ENCODE data around the gene PIK3AP1. TPM values are rescaled to one million over a fixed set of nuclear protein-coding genes. Genes with fewer than 3 reads are reported as not detected.

The PIK3AP1 gene
- total RNA-seq, 2 experiments from 2014 or later: 0.72 to 1.1 TPM

DNA sequence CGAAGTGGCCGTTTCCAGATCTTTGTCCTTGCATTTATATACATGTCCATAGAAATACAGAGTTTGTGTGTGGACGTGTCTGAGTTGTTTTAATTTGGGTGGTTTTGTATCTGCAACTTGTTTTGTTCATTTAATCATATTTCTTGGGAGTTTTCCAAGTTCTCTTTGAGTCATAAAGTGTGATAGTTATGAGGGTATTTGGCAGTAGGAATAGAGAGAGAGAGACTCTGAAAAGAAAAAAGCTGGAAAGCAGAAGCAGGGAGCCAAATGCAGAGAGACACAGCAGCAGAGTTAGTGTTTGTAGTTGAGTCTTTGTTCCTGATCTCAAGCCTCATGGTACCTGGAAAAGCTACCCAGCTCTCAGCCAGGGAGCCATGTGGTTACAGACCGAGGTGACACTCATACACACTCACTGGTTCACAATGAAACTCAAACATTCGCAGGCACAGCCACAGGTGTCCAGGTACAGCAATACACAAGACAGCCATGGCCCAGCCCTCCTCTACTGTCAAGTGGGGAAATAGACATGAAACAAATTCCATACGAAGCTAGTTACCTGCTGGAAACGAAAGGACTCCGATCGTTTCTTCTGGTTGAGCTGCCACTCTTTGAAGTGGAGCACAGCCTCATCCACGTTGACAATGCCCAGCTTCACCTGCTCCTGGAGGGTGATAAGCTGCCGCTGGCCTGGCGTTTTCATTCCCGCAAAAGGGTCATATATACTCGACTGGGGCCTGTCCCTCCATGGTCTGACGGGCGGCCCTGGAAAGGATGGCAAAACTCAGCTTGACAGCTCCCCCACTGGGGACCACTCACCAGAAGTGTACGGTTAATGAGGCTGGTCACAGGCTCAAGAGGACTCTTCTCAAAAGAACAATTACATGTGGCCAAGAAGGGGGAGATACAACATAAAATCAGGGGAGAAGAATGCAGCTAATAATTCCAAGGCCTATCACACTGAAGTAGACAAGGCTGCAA lies 100.2 kb downstream of the PIK3AP1 start:
- Mint-ChIP-seq H3K27me3 (no peaks in the 10 kb centered on the region), H3K9me3 (no peaks in the 10 kb centered on the region), H3K27ac (no peak overlapping the region), H3K4me3 (no peak overlapping the region), H3K36me3 (ENCODE audit: low read depth) (no peaks in the 10 kb centered on the region), H3K4me1 (no peaks in the 10 kb centered on the region)
- POLR2A ChIA-PET: no interaction called here
- CTCF ChIA-PET: interaction anchor here (0.6 to 1.7 kb wide), 2 partner anchors 14 to 161 kb away, joined by 3 to 5 read pairs; no protein-coding TSS in a partner anchor
- DNase-seq: no peak

DNA sequence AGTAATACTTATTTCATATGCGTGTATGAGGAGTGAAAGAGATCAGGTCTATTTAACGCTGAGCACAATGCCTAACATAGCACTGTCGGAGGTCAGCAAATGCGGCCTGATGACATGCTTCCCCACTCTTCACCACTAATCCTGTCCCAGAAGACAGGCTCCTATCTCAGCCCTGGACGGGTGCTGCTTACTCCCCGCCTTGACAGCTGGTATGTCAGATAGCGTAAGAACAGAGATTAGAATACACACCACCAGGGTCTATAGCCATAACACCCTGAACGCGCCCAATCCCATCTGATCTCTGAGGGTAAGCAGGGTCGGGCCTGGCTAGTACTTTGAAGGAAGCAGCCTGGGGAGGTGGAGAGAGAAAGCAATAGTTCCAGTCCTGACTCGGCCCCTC lies 101.2 kb downstream of the PIK3AP1 start:
- POLR2A ChIA-PET: no interaction called here
- Mint-ChIP-seq H3K4me1 (no peaks in the 10 kb centered on the region), H3K27me3 (no peaks in the 10 kb centered on the region), H3K9me3 (no peaks in the 10 kb centered on the region), H3K27ac (no peak overlapping the region), H3K4me3 (no peak overlapping the region), H3K36me3 (ENCODE audit: low read depth) (no peaks in the 10 kb centered on the region)
- CTCF ChIA-PET: interaction anchor here (0.5 to 0.6 kb wide), 2 partner anchors 162 to 196 kb away, joined by 3 read pairs; no protein-coding TSS in a partner anchor
- no peak for DNase-seq

DNA sequence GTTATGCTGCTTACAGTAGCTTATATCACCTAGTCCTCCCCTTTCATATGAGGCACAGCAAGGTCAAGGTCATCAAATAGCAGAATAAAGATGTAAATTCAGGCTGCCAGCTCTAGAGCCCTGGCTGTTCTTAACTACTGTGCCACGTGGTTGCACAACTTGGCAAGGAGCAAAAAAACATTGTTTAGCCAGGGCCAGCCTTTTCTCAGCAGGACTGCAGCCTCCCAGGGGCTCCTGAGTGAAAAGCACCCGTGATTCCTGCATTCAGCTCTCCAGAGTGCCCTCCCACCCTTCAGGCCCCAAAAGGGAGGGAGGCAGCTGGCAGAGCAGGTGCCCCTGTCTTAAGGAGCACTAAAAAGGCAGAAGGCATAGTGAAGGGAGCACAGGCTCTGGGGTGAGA lies 101.7 kb downstream of the PIK3AP1 start:
- CTCF ChIA-PET: interaction anchor here (0.5 to 0.8 kb wide), 2 partner anchors 25 to 196 kb away, joined by 3 to 4 read pairs; no protein-coding TSS in a partner anchor

DNA sequence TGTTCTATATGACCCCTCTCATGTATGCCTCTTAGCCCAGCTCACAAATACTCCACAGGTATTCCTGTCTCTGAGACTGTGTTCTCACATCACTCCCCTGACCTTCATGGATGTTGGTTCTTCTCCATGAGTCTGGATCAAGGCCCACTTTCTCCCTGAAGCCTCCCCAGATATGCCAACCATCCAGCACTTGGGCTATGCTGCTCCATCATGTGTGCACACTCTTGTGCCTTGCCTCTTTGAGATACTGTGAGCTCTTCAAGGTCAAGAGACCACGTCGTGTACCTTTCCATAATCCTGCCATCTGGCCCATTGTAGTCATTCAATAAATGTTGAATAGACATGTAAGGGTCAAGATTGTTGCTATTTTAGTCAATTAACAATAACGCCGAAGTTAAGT lies 103.4 kb downstream of the PIK3AP1 start:
- POLR2A ChIA-PET: no interaction called here
- CTCF ChIA-PET: no interaction called here
- no peak for DNase-seq
- H3K9me3 Mint-ChIP-seq: no peaks in the 10 kb centered on the region
- H3K27ac Mint-ChIP-seq: no peak overlapping the region
- no peaks in the 10 kb centered on the region for H3K36me3 Mint-ChIP-seq (ENCODE audit: low read depth)
- no peaks in the 10 kb centered on the region for H3K4me1 Mint-ChIP-seq
- no peaks in the 10 kb centered on the region for H3K27me3 Mint-ChIP-seq
- no peak overlapping the region for H3K4me3 Mint-ChIP-seq

More for the DNA sequence above, 101.7 kb downstream of the PIK3AP1 start:
- POLR2A ChIA-PET: no interaction called here
- Mint-ChIP-seq H3K27me3 (no peaks in the 10 kb centered on the region), H3K4me1 (no peaks in the 10 kb centered on the region), H3K36me3 (ENCODE audit: low read depth) (no peaks in the 10 kb centered on the region), H3K27ac (no peak overlapping the region), H3K4me3 (no peak overlapping the region), H3K9me3 (no peaks in the 10 kb centered on the region)
- DNase-seq: no peak

DNA sequence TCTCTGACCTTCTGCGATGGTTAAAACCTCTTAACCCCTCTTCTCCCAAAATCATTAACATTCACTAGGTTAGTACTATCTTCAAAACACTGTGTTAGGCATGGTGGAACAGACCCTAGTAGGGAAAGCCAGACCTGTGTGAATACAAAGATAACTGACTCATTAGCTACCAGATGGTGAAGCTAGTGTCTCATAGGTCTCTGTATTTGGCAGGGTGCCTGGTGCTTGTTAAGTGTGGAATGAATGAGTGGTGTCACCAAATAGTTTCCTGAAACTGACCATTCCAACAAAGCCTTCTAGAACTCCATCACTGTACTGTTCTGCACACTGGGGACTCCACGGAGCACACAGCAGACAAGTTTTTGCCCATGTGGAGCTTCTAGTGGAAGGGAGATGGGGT lies 105.8 kb downstream of the PIK3AP1 start:
- H3K9me3 Mint-ChIP-seq: no peaks in the 10 kb centered on the region

DNA sequence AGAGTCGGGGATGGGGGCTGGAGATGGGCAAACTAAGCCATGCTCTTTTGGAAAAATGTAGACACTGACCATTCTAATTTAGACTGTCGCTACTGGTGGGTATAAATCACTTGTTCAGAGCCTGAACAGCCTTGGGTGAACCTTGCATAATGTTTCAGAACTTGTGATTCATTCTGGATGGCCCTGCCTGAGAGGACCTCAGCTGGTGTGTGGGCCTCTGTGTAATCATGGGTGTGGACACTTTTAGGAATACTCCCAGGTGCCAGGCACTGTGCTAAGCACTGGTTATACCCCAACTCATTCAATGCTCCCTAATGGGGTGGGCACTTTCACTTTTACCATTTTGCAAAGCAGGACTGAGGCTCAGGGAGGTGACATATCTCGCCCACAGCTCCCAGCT lies 106.7 kb downstream of the PIK3AP1 start:
- H3K36me3 Mint-ChIP-seq (ENCODE audit: low read depth): no peaks in the 10 kb centered on the region
- peaks cover 13% of the 10 kb centered on the region for H3K4me1 Mint-ChIP-seq
- ChIA-PET POLR2A (no interaction called here), CTCF (no interaction called here)
- no peaks in the 10 kb centered on the region for H3K9me3 Mint-ChIP-seq
- DNase-seq: no peak
- no peak overlapping the region for H3K4me3 Mint-ChIP-seq
- no peaks in the 10 kb centered on the region for H3K27me3 Mint-ChIP-seq
- H3K27ac Mint-ChIP-seq: no peak overlapping the region

More for the DNA sequence above, 105.8 kb downstream of the PIK3AP1 start:
- peaks cover 13% of the 10 kb centered on the region for H3K4me1 Mint-ChIP-seq
- ChIA-PET CTCF (no interaction called here), POLR2A (no interaction called here)
- H3K36me3 Mint-ChIP-seq (ENCODE audit: low read depth): no peaks in the 10 kb centered on the region
- DNase-seq: no peak
- no peak overlapping the region for H3K4me3 Mint-ChIP-seq
- no peaks in the 10 kb centered on the region for H3K27me3 Mint-ChIP-seq
- no peak overlapping the region for H3K27ac Mint-ChIP-seq

DNA sequence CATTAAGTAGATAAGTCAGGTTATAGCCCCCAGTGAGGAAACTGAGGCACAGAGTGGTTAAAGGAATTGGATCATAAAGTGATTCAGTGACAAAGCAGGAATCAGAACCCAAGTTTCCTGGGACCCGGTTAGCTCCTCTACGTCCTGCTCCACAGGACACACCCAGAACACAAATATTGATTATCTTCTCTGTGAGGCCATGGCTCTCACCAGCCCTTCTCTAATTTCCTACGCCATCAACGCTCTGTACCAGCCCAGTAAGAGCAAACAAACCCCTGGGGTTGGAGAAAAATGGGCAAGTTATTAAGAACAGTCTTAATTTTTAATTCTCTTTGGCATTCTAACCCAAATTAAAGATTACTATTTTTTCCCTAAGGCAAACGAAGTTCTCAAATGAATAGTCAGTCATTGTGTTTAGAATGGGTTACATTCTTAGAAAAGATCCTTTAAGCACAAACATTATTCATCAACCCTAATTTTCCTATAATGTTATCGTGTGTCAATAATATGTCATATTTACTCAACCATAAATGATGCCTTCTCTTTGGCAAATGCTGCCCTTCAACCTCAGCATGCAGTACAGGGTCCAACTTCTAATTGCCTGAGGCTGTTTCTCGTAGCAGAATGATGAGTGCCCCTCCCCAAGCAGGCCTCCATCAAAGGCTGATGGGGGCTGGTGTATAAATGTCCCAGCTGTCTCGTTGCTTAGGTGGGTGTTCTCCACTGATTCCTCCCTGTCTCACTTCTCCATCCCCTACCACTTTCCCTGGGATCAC lies 108.1 kb downstream of the PIK3AP1 start:
- ChIA-PET CTCF (no interaction called here), POLR2A (no interaction called here)
- H3K36me3 Mint-ChIP-seq (ENCODE audit: low read depth): no peaks in the 10 kb centered on the region
- no peak overlapping the region for H3K27ac Mint-ChIP-seq
- H3K9me3 Mint-ChIP-seq: no peaks in the 10 kb centered on the region
- H3K27me3 Mint-ChIP-seq: no peaks in the 10 kb centered on the region
- H3K4me1 Mint-ChIP-seq: peaks cover 13% of the 10 kb centered on the region
- H3K4me3 Mint-ChIP-seq: no peak overlapping the region
- DNase-seq: no peak

DNA sequence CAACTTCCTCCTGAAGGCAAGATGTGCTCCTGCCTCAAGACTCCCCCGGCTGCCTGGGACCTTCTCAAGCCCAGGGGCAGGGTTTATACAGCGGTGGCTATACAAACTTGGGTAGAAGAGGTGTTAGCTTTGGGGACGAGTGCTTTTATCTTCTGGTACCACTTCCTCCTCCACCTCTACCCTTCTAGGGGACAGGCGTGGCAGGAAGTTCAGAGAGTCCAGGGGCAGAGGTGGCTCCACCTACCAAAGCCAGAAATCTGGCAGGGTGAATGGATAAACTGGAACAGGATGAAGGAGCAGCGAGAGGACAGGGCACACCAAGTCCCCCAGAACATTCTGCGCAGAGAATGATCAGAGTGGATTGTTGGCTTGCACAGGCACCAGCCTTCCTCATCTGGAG lies 109.5 kb downstream of the PIK3AP1 start:
- H3K27ac Mint-ChIP-seq: no peak overlapping the region
- DNase-seq: no peak
- H3K27me3 Mint-ChIP-seq: no peaks in the 10 kb centered on the region
- no peak overlapping the region for H3K4me3 Mint-ChIP-seq
- peaks cover 13% of the 10 kb centered on the region for H3K4me1 Mint-ChIP-seq
- ChIA-PET POLR2A (no interaction called here), CTCF (interaction anchor here (0.7 kb wide), 1 partner anchor 18 kb away, joined by 3 read pairs; no protein-coding TSS in a partner anchor)
- H3K36me3 Mint-ChIP-seq (ENCODE audit: low read depth): no peaks in the 10 kb centered on the region
- H3K9me3 Mint-ChIP-seq: no peaks in the 10 kb centered on the region

DNA sequence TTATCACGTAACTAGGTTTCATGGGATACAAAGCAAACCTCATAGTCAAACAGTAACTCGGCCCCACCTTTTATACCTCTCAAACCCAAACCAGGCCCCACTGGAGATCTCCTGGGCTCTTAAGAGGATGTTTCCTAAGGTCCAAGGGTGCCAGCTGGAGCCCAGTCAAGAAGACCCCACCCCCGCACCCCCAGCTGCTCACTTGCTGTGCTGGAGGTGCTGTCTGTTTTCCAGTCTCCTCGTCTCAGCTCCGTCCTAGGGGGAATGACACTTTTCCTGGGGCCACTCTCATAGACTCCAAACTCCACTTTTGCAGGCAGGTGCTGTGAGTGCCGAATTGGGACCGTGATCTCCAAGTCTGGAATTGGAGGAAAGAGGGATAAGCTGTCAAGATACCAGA lies 110.8 kb downstream of the PIK3AP1 start:
- Mint-ChIP-seq H3K4me1 (peaks cover 13% of the 10 kb centered on the region), H3K27ac (no peak overlapping the region)

DNA sequence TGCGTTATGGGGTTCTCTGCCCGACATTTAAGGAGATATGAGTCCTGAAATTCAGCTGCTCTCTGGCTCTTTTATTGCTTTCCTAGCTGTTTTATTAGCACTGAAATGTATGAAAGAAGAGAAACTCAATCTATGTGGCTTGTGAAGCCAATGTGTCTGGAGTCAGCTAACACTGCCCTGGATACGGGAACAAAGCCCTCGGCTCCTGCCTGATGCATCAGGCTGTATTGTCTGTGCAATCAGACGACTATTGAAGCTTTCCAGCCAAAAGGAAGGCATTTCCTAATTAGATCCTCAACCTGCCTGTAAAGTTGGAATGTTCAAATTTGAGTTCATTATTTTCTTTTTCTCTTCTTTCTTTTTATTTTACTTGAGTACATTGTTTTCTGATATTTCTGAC lies 111.5 kb downstream of the PIK3AP1 start:
- H3K4me1 Mint-ChIP-seq: peaks cover 13% of the 10 kb centered on the region
- H3K27ac Mint-ChIP-seq: no peak overlapping the region
- no peak for DNase-seq
- POLR2A ChIA-PET: no interaction called here
- no peak overlapping the region for H3K4me3 Mint-ChIP-seq
- no peaks in the 10 kb centered on the region for H3K9me3 Mint-ChIP-seq
- no peaks in the 10 kb centered on the region for H3K36me3 Mint-ChIP-seq (ENCODE audit: low read depth)
- H3K27me3 Mint-ChIP-seq: no peaks in the 10 kb centered on the region
- CTCF ChIA-PET: interaction anchor here (0.5 kb wide), 1 partner anchor 61 kb away, joined by 3 read pairs; no protein-coding TSS in a partner anchor

More for the DNA sequence above, 110.8 kb downstream of the PIK3AP1 start:
- POLR2A ChIA-PET: no interaction called here
- H3K9me3 Mint-ChIP-seq: no peaks in the 10 kb centered on the region
- DNase-seq: no peak
- H3K36me3 Mint-ChIP-seq (ENCODE audit: low read depth): no peaks in the 10 kb centered on the region
- CTCF ChIA-PET: interaction anchor here (0.9 kb wide), 1 partner anchor 73 kb away, joined by 3 read pairs; no protein-coding TSS in a partner anchor
- no peak overlapping the region for H3K4me3 Mint-ChIP-seq
- H3K27me3 Mint-ChIP-seq: no peaks in the 10 kb centered on the region

DNA sequence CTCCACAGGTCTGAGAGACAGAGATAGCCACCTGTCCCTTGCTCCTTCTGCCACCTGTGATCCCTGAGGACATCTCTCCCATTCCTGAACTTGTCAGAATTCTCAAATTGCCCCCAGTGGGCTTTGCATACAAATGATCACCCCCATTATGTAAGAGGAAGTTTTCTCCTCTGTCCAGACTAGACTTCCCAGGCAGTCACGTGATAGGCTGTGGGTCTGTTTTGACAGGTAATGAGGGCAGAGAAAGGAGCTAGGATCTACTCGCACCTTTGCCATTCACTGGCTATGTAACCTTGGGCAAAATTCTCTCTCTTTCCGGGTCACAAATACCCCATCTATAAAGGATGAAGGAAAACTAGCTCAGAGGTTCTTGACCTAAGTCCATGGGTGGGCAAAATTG lies 112.1 kb downstream of the PIK3AP1 start:
- H3K9me3 Mint-ChIP-seq: no peaks in the 10 kb centered on the region
- DNase-seq: no peak
- POLR2A ChIA-PET: no interaction called here

DNA sequence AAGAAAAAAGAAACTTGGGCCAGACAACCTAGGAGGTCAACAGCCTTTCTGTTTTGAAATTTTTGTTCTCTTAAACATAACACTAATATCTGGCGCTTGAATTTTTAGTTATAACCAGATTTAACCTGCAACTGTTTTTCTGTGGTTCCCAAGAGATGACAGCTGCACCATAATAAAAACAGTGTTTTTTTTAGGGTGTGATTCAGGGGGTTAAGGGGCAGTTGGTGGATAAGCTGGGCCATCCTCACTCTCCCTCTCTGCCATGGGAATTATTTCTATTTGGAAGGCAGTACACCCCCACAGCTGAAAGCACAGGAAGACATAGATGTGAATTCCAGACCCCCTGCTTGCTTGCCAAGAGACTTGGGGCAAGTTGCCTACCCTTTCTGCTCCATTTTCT lies 113.4 kb downstream of the PIK3AP1 start:
- ChIA-PET CTCF (interaction anchor here (1.3 kb wide), 1 partner anchor 17 kb away, joined by 4 read pairs; no protein-coding TSS in a partner anchor), POLR2A (no interaction called here)
- Mint-ChIP-seq H3K36me3 (ENCODE audit: low read depth) (no peaks in the 10 kb centered on the region), H3K4me1 (peaks cover 13% of the 10 kb centered on the region), H3K27me3 (no peaks in the 10 kb centered on the region), H3K9me3 (no peaks in the 10 kb centered on the region), H3K27ac (no peak overlapping the region), H3K4me3 (no peak overlapping the region)
- no peak for DNase-seq

More for the DNA sequence above, 112.1 kb downstream of the PIK3AP1 start:
- Mint-ChIP-seq H3K36me3 (ENCODE audit: low read depth) (no peaks in the 10 kb centered on the region), H3K4me1 (peaks cover 13% of the 10 kb centered on the region), H3K4me3 (no peak overlapping the region), H3K27ac (no peak overlapping the region), H3K27me3 (no peaks in the 10 kb centered on the region)
- CTCF ChIA-PET: no interaction called here

DNA sequence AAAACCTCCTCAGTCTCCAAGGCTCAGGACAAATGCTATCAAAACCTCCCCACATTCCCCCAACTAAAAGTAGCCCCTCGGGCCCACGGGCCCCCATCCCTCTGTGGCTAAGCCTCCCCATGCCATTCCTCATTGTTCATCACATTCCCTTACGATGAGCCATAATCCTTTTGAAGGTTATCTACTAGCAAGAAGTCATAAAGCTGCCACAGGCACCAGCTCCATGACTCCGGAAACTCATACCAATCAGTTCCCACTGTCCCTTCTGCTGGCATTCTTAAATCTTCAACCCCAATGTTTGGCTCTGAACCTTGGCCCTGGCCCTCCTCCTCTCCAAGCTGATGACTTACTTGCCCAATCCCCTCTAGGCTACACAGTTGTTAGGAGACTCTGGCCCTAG lies 114.1 kb downstream of the PIK3AP1 start:
- Mint-ChIP-seq H3K4me3 (no peak overlapping the region), H3K27me3 (no peaks in the 10 kb centered on the region), H3K9me3 (no peaks in the 10 kb centered on the region), H3K36me3 (ENCODE audit: low read depth) (no peaks in the 10 kb centered on the region), H3K4me1 (peaks cover 13% of the 10 kb centered on the region), H3K27ac (no peak overlapping the region)
- ChIA-PET CTCF (interaction anchor here (1.3 kb wide), 1 partner anchor 17 kb away, joined by 4 read pairs; no protein-coding TSS in a partner anchor), POLR2A (no interaction called here)
- no peak for DNase-seq

All from activated CD4-positive, alpha-beta T cell treated with anti-CD3 and anti-CD28 coated beads, Interleukin-2, amount 10 ng/mL, durations not matched to agents 7 days and 5 days (primary cell).